Stimulated activated CD8-positive, alpha-beta memory T cell treated with anti-CD3 and anti-CD28 coated beads, Interleukin-2, amount 100 ng/mL, for 48 hours (primary cell): ENCODE measurements around the gene TPRN.

Source experiments
- DNase-seq, 2 donors: peaks; one replicate each; pipeline ENCODE4 v3.0.0-alpha.2; 2020; ENCODE audit warnings: low read depth in 2 of 2

Gene TPRN

DNA sequence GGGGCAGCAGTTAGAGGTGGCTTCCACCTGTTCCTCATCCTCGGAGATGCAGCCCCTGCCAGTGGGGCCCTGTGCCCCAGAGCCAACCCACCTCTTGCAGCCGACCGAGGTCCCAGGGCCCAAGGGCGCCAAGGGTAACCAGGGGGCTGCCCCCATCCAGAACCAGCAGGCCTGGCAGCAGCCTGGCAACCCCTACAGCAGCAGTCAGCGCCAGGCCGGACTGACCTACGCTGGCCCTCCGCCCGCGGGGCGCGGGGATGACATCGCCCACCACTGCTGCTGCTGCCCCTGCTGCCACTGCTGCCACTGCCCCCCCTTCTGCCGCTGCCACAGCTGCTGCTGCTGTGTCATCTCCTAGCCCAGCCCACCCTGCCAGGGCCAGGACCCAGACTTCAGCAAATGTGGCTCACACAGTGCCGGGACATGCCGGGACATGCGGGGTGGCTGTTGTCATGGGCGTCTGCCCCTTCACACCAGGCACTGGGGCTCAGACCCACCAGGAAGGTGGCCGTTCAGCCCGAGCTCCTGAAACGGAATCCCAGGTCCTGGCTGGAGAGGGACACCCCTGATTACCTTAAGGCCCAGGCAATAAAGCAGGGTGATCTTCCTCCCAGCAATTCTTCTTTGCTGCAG lies 25.3 kb upstream of the TPRN start:
- DNase-seq, result no peak

DNA sequence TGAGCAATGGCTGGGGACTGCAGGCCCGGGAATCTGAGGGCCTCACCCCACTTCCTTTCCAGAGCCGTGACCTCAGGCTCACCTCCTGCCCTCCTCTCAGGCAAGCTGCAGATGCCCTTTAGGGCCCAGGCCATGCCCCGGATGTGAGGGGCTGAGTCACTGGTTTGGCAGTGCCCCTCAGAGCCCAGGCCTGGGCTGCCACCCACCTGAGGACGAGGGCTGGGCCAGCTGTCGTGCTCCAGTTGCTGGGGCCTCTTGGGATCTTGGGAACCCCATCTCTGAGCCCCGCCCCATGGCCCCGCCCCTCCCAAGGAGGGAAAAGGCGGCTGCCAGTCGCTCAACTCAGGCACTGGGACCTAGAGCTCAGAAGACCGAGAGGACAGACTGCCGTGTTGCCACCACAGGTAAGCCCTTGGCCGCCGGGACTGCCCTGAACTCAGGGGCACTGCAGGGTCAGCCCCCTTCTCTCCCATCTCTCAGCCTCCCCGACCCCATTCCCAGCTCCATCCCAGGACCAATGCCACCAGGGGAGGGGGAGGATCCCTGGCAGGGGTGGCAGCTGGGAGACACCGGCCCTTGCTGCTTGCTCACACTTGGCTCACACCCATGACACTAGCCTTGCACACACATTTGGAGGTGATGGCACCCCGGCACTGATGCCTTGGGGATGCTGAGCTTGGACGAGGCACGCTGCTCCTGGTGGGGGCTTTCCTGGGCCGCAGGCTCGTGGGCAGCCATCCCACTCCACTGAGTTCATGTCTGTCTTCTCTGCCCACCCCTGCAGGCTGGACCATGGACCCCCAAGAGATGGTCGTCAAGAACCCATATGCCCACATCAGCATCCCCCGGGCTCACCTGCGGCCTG lies 24.5 kb upstream of the TPRN start, which contains the start of gene CYSRT1:
Gene CYSRT1 (plus strand): TSS at position 345 of the 865 bp plus-strand sequence. CDS start 448 bp downstream, at position 793.
- no peak for DNase-seq

DNA sequence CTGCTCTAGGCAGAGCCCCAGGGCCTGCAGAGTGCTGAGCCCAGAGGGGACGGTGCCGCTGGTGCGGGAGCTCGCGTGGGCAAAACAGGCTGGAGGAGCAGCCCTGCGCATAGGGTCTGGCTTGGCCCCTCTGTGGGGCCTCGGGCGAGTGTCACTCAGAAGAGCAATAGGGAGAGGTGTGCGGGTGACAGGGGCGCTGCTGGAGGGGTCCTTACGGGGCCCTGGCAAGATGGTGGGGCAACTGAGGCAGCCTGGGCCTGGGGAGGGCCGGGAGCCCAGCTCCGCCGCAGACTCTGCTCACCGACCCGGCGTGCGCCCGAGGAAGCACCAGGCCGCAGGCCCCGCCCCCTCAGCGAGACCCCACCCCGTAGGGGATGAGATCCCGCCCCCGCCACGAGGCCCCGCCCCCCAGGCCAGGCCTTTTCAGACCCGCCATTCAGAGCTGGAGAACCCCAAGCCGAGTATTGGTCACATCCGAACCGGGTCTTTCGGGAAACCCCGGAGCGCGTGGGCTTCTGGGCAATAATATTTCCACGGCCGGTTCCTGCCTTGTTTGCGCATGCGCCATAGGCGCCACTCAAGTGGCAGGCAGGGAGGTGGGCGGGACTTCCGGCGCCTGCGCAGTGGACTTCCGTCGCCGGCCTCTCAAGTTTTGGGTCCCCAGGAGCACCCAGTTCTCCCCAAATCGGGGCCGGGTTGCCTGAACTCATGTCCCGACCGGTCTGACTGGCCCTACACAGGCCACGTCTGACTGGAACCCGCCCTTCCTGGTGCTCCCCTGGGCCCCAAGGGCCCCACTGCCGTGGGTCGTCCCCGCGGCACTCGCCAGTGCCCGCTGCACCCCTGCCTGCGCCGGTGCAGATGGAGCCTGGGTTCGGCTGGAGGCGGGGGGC lies 22.8 kb upstream of the TPRN start:
- DNase-seq, result peak; percentile 96 to 98

DNA sequence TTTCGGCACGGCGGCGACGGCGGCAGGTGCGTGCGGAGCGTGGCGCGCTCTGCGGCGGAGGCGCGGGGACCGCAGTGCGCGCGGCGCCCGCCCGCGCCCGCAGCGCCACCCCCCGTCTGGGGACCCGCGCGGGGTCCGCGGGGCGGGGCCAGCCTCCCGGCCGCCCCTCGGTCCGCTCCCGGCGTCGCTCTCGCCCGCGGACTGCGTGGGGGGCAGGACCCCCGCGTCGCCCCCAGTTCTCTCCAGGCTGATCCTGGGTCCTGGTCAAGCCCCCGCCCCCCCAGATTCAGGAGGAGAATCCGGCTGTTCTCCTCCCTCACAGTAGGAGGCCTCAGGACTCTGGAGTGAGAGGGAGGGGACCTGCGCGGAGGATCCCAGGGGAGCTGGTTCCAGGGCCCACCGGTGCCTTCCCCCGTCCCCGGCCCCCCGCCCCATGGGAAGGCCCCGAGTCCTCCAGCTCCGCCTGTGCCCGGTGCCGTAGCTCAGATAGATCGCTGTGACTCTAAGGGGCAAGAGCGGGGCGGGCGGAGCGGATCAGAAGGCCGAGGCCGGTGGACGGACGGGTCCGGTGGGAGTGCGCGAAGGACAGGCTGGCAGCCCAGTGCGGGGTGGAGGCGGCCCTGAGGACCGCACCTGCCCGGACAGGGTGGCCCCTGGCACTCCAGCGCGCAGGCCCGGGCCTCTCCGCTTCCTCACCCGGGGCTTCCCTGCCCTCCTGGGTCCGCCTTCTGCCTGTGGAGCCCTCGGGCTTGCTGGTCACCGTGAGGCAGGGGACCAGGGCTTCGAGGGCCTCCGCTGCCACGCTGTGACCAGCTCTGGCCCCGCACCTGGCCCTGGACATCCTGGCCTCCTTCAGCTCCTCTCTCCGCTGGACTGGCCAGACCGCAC lies 21.9 kb upstream of the TPRN start, which contains the start of gene RNF208:
Gene RNF208 (minus strand): TSS at position 51 of the 888 bp plus-strand sequence. CDS start 1,028 bp downstream, outside the sequence.
- no peak for DNase-seq

DNA sequence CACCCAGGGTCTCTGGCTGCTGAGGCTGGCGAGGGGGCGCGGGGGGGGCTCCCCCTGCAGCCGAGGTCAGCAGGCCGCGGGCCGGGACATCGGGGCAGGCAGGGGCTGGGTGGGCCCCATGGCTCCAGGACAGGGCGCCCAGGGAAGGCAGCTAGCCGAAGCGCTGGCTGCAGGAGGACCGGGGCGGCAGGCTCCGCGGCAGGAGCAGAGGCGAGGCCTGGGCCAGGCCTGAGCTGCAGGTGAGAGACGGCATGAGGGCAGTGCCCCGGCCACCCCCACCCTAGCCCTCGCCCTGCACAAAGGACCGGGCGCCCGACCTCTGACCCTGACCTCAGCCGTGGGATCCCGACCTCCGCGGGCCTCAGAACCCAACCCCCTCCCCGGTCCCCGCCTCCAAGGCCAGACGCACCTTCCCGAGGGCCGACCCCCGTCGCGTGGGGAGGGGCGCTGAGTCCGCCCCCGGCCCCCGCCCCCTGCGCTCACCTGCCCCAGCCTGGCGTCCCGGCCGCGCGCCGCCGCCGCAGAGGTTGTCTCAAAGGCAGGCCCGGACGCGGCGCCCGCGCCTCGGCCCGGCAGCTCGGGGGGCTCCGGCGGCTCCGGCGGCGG lies 21.1 kb upstream of the TPRN start:
- no peak for DNase-seq

DNA sequence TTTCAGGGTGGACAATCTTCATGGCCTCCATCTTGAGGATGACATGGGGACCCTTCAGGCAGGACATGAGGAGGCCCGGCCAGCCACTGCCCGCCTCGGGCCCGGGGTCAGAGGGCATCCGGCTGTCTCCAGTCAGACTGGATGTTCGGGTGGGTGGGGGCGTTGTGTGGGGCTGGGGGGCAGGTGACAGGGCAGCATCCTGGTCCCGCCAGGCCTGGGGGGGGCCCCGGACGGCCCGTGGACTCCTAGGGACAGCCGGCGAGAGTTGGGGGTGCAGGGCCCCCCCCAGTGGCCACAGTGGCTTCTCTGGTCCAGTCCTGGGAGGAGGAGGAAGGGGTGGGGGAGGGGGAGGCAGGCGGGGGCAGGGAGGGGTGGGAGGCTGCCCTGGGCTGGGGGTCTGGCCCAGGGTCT lies 20.6 kb upstream of the TPRN start:
- no peak for DNase-seq

DNA sequence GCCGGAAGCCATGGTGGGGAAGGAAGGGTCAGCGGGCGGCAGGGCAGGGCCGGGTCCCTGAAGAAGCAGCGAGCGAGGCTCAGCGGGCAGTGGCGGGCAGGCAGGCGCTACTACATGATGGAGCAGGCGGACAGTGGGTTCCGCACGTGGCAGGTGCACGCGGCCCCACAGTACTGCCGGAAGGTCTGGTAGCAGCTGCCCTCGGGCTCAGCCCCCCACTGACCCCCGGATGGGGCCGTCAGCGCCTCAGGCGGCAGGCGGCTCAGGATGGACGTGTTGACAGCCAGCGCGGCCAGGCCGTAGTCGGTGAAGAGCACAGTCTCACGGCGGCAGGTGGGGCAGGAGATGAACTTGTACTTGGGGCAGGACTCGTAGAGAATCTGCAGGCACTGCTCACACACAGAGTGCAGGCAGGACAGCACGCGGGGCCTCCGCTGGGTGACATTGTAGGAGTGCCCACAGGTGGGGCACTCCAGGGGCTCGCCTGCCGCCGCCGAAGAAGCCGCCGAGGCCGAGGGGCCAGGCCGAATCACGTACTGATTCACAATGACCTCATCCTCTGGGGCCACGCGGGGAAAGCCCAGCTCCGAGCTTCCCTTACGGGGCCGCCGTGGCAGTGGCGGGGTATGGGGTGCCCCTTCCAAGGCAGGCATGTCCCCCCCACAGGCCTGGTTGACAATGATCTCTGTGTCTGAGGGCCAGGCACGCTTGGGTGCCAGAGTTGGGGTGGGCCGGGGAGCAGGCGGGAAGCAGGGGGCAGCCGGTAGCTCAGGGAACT lies 20.0 kb upstream of the TPRN start:
- DNase-seq, result no peak

DNA sequence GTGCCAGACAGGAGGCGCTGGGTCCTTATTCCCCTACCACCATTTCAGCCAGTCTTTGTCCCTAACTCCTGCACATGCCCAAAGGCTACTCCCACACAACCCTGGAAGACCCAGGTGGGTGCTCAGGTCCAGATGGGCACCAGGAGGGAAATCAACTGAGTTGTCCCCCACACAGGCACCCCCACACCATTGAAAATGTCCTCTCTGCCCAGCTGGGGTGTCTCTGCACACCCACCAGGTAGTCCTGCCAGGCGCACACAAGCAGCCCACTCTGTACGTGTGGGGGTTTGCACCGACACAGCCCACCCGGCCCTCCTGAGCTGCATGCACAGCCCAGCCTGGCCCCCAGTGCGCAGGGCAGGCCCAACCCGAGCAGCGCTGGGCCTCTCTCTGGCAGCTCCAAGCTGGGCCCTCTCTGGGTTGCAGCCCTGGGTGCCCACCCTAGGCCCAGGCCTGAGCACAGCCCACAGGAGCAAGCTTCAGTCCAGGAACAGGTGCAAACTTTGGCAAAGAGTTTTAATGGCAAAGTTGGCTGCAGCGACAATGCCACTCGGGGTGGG lies 19.3 kb upstream of the TPRN start:
- DNase-seq, result no peak

DNA sequence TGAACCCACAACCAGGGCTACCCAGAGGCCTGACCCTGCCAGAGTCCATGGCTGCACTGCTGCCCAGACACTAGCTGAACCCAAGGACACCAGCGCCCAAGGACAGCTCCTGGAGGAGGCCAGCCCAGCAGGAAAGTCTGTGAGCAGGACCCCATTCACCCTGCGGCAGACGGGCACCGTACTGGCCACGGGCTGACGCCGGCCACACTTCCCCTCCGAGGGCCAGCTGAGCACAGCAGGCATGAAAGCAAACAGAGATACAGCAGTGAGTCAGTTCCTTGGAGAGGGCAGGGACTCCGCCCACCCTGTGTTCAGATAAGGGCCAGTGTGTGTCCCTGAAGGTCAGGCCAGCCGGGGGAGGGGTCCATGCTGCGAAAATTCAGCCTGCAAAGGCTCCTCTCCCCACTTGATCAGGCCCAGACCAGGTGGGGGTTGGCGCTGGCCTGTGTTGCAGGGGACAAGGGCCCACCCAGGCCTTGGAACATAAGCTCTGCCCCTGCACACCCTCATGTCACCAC lies 18.3 kb upstream of the TPRN start:
- DNase-seq, result no peak

DNA sequence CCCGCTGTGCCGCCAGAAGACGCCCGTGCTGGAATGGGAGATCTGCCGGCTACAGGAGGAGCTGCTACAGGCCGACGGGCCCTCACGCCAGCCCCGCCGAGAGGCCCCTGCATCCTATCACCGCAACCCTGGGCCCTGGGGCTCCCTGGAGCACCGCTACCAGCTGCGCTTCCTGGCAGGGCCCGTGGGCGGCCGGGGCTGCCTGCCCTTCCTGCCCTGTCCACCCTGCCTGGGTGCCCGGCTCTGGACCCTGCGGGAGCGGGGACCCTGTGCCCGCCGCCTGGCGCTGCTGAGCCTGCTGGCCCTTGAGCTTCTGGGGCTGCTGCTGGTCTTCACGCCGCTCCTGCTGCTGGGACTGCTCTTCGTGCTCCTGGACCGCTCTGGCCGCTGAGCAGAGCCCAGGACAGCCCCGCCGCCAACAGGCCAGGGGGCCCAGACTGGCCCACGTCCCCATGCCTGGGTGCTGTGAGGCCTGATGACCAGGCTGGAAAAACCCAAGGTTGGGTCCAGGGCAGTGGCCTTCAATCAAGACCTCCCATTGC lies 17.7 kb upstream of the TPRN start:
- no peak for DNase-seq

DNA sequence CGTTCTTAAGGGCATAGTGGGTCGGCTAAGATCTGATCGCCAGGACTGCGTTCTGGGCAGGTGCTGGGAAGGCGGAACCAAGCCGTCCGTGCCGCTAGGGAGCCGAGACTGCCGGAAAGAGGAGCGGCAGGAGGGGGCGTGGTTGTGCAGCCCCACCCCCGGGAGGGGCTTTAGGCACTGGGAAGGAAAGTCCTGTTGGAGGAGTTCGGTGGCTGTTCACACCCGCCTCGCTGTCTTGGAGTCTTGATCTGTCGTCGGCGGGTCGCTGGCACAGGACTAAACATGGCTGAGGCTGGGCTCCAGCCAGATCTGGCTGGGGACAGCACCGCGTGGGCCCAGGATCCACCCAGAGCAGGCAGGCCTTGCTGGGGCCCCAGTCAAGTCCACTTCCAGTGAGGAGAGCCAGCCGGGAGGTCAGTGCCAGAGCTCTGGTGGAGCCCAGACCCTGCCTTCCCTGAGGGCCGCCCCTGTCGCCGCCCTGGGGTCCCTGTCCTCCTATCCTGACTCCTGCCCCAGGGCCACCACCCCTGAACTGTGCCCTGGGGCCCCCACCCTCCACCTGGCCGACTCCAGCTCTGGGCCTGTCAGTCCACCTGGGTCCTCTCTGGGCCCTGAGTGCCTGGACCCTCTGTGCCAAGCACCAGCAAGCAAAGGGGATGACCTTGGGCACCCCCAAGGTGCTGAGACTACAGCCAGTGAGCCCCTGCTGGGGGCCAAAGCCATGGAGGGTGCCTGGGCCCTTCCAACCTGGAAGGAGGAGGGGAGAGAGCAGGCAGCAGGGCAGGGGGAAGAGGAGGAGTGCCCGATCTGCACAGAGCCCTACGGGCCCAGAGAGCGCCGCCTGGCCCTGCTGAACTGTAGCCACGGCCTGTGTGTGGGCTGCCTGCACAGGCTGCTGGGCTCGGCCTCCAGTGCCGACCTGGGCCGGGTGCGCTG lies 17.0 kb upstream of the TPRN start:
- no peak for DNase-seq

DNA sequence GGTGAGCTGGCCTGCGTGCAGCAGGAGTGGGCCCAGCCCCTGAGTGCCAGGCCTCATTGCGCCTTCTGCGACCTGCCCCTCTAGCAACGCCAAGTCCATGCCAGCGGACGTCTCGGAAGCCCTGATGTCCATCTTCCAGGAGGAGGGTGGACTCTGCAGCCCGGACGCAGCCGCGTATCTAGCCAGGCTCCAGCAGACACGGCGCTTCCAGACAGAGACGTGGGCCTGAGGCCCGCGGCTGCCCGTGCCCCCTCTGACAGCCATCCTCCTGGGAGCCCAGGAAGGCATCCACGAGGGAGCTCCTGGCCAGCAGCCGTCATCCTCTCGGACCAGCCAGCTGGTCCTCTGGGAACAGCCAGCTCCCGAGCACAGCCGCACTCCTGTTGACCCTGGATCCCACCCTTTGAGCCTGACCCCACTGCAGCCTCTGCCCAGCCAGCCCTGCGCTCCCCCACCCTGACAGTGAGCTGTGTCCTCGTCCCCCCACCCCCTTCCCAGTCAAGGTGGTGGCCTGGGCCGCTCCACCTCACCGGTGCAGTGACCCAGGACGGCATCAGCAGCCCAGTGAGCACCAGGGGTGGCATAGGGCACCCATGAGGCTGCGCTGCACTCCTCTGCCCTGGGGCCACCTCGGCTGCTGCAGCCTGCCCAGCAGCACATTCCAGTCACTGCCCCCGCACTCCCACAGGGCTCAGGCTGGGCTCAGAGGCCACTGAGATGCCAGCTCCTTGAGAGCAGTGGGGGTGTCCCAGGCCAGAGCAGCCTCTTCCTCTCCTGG lies 15.8 kb upstream of the TPRN start:
- no peak for DNase-seq

DNA sequence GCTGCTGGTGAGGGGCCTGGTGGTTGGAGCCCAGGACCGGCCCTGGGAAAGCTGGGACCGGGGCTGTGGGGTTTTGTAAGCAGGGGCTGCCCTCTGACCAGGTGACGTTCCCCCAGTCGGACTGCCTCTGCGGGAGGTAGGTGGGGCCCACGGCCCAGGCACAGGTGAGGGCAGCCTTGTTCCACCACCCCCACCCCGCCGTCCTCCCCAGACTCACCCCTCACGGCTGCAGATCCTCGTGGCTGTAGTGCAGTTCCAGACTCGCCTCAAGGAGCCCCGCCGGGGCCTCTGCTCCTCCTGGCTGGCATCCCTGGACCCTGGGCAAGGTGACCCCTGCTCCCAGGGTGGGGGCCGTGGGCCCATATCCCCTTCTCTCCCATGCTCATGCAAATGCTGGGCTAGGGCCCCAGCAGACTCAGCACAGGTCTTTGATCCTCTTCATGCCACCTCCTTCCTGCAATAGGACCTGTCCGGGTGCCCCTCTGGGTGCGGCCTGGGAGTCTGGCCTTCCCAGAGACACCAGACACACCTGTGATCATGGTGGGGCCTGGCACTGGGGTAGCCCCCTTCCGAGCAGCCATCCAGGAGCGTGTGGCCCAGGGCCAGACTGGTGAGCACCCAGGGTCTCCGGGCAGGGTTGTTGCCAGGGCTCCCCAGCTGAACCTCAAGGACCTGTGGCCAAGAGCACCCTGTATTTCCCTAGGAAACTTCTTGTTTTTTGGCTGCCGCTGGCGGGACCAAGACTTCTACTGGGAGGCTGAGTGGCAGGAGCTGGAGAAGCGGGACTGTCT lies 14.8 kb upstream of the TPRN start:
- no peak for DNase-seq

DNA sequence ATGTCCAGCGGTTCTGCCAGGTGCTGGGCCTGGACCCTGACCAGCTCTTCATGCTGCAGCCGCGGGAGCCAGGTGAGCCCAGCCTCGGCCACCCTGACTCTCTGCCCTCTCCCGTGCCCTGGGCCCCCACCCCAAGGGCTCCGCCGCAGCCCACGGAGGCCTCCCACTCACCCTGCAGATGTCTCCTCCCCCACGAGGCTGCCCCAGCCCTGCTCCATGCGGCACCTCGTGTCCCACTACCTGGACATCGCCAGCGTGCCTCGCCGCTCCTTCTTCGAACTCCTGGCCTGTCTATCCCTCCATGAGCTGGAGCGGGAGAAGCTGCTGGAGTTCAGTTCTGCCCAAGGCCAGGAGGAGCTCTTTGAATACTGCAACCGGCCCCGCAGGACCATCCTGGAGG lies 14.1 kb upstream of the TPRN start:
- DNase-seq, result no peak

DNA sequence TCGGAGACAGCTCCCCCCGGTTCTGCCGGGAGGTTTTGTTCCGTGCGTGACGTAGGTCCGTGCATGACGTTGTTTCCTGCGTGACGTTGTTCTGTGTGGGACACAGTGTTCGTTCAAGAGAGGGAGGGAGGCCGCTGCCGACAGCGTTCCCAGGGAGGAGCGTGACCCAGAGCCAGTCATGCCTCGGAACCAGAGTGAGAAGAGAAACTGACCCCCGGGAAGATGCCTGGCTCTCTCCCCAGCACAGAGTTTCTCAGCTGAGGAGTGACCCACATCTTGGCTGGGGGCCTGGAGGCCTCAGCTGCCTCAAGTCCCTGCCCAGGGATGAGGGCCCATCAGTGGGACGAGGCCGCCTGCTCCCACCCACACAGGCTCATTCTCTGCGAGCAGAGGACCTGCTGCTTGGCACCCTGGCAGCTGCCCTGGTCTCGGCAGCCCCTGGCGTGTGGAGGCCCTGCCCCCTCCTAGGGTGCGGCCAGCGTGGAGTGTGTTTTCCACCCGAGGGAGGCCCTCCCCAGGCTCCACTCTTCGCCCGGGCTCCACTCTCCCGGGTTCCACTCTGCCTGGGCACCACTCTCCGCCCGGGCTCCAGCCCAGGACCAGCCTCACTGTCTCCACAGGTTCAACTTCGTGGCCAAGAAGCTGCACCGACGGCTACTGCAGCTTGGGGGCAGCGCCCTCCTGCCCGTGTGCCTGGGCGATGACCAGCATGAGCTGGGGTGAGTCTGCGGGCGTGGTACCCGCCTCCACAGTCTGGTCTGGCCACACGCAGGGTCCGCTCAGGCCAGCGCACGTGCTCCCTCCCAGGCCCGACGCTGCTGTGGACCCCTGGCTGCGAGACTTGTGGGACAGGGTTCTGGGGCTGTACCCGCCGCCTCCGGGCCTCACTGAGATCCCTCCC lies 12.9 kb upstream of the TPRN start:
- DNase-seq, result no peak
